Cardiac fibroblast (primary cell): ENCODE data around the gene NEAT1.

Experiments used
- DNase-seq, 2 donors: peaks; one replicate each; pipeline versions ENCODE4 v3.0.0 to v3.0.0-alpha.2; 2010; ENCODE audit warnings: low read depth in 2 of 2
- H3K4me3 ChIP-seq, 2 donors: replicated peaks in 1 of 2; 1 replicate in 1 of 2; 2 replicates in 1 of 2; pipeline ENCODE4 v1.5.1; 2011; ENCODE audit warnings: low read depth in 2 of 2, low read length in 2 of 2, mild to moderate bottlenecking in 2 of 2, moderate library complexity in 1 of 2
- CTCF ChIP-seq: IDR thresholded peaks from one replicate; pipeline ENCODE4 v1.5.1; 2011; ENCODE audit warnings: low read depth, mild to moderate bottlenecking, low read length, inconsistent platforms

The NEAT1 gene

GRCh38 chr11:65436412-65437032 is 13.9 kb downstream of the NEAT1 start:
- peak; percentile 54 to 71 for DNase-seq
- TF ChIP-seq CTCF, result no peak
- no peak overlapping the region for H3K4me3 ChIP-seq

DNA sequence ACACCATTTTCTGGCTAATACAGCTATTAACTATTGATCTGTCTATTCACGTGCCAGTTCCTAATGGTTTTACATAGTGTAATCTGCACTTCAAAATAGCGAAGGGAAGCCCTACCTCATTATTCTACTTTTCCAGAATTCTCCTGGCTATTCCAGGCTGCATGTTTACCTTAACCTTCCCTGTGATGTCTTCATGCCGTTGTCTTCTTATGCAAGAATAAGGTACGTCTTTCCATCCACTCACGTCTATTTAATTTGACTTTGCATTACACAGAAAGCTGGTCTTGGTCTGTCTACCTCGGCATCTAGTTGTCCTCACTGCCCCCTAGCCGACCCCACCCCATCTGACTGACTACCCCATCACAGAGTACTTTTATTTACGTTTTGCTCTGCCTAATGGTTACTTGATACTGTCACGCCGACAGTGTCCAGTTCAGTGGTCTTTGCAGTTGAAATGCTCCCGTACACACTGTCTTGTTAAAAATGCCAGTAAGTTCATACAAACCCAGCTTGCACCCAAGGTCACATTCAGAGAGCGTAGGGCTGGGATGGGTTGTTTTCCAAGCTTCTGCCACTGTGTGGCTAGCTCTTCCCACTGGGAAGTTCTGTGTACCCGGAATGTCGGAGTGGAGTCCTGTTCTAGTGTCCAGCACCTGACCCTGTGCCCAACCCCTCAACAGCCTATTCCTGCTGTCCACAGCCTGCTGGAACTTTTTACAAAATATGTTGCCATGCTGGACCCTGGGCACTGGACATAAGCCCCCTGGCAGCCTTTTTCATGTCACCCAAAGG is 15.0 kb downstream of the NEAT1 start:
- peak; percentile 49 to 68 for DNase-seq
- H3K4me3 ChIP-seq, result peak overlapping the region in 1 of 2 donors; percentile 13
- no peak for TF ChIP-seq CTCF

- DNase-seq, result peak; percentile 43 to 54
- H3K4me3 ChIP-seq, result no peak overlapping the region
- no peak for TF ChIP-seq CTCF
Observed at GRCh38 chr11:65438257-65439151, 15.9 kb downstream of the NEAT1 start.

DNA sequence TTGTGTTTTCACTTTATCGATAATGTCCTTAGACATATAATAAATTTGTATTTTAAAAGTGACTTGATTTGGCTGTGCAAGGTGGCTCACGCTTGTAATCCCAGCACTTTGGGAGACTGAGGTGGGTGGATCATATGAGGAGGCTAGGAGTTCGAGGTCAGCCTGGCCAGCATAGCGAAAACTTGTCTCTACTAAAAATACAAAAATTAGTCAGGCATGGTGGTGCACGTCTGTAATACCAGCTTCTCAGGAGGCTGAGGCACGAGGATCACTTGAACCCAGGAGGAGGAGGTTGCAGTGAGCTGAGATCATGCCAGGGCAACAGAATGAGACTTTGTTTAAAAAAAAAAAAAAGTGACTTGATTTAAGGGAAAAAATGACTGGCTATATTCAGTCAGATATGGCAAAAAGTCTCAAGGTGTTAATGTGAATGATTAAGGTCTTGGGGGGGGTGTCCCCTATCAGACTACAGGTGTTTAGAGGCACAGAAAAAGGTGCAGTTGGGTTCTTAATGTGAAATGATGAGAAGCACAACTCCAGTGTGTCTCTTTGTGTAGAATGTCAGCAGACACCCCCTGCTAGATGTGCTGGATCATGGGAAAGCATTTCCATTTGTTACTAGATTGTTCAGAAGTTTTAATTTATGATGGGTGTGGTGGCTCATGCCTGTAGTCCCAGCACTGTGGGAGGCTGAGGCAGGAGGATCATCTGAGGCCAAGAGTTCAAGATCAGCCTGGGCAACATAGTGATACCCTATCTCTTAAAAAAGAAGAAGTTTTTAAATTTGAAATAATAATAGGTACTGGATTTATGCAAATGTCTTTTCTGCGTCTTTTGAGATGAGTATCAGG is 17.0 kb downstream of the NEAT1 start:
- no peak overlapping the region for H3K4me3 ChIP-seq
- peak; percentile 61 to 65 for DNase-seq

GRCh38 chr11:65440831-65441499 is 18.4 kb downstream of the NEAT1 start:
- peak; percentile 49 to 67 for DNase-seq
- H3K4me3 ChIP-seq, result no peak overlapping the region
- no peak for TF ChIP-seq CTCF

More for the DNA sequence above, 17.0 kb downstream of the NEAT1 start:
- TF ChIP-seq CTCF, result no peak
